ENCODE data around the gene CDKN1C.

DNA sequence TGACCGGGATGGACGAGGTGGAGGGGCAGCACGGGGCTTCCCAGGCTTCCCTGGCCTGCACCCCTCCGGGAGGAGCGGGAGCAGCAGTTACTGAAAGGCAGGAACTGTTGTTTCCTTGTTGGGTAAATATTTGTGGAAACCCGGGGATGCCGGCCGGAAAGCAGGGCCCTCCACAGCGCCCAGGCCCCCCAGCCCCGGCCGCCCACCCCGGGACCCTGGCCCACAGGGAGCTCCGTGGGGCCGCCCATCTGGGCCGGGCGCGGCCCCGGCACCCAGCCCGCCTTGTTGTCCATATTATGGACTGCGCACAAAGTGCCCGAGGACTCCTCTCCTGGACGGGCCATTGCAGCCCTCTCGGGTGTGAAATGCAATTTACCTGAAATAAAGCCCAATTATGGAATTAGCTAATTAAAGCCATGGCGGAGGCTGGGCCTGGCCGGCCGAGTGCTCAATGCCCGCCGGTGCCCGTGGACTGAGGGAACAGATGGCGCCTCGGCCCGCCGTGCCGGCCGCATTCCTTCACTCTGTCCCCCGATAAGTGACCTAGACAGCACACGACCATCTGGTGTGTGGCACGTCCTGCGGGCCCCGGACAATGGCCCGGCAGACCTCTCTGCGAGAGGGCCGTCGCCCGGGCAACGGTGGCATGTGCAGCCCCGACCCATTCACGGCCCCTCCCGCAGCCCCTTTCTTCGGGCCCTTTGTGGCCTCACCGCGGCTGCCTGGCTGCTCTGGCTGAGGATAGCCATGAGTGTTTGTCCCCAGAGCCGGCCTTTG is 35.4 kb downstream of the CDKN1C start:
- TF ChIP-seq, protein P1, sequence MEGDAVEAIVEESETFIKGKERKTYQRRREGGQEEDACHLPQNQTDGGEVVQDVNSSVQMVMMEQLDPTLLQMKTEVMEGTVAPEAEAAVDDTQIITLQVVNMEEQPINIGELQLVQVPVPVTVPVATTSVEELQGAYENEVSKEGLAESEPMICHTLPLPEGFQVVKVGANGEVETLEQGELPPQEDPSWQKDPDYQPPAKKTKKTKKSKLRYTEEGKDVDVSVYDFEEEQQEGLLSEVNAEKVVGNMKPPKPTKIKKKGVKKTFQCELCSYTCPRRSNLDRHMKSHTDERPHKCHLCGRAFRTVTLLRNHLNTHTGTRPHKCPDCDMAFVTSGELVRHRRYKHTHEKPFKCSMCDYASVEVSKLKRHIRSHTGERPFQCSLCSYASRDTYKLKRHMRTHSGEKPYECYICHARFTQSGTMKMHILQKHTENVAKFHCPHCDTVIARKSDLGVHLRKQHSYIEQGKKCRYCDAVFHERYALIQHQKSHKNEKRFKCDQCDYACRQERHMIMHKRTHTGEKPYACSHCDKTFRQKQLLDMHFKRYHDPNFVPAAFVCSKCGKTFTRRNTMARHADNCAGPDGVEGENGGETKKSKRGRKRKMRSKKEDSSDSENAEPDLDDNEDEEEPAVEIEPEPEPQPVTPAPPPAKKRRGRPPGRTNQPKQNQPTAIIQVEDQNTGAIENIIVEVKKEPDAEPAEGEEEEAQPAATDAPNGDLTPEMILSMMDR (IDR thresholded peaks at IDR 0.05): no peak
- TF ChIP-seq POLR2A (IDR thresholded peaks at IDR 0.05): no peak
